GM21576 (cell line): ENCODE measurements around the gene TAL1.
"Not testable (repeated sequence)": the region's sequence is repeated elsewhere in the genome, so short reads cannot be mapped to it uniquely, and the experiment has no call there.

Source experiments
- ATAC-seq: cut with Tn5 transposase; IDR thresholded peaks from one replicate; pipeline ENCODE4 v1.9.1; 2021; ENCODE audit warnings: mild to moderate bottlenecking, moderate library complexity; ENCODE audit not compliant: unreplicated experiment

The TAL1 gene

GRCh38 chr1:47213230-47213963 is 18.6 kb downstream of the TAL1 start:
- no peak for ATAC-seq

- ATAC-seq, result no peak
Observed at GRCh38 chr1:47212636-47213229, 19.3 kb downstream of the TAL1 start.

GRCh38 chr1:47211796-47212269 is 20.2 kb downstream of the TAL1 start:
- ATAC-seq, result no peak

GRCh38 chr1:47210666-47211065 is 21.4 kb downstream of the TAL1 start:
- ATAC-seq, result no peak

- ATAC-seq, result no peak
Observed at GRCh38 chr1:47209725-47210325, 22.2 kb downstream of the TAL1 start.

- no peak for ATAC-seq
Observed at GRCh38 chr1:47209091-47209490, 22.9 kb downstream of the TAL1 start.

- no peak for ATAC-seq
Observed at GRCh38 chr1:47208374-47208850, 23.6 kb downstream of the TAL1 start.

- ATAC-seq, result no peak
Observed at GRCh38 chr1:47207803-47208373, 24.1 kb downstream of the TAL1 start.

- ATAC-seq, result no peak
Observed at GRCh38 chr1:47205918-47206317, 26.1 kb downstream of the TAL1 start.

- ATAC-seq, result not testable (repeated sequence)
Observed at GRCh38 chr1:47203504-47203903, 28.5 kb downstream of the TAL1 start.

- no peak for ATAC-seq
Observed at GRCh38 chr1:47201179-47201578, 30.8 kb downstream of the TAL1 start.

GRCh38 chr1:47198214-47198613 is 33.8 kb downstream of the TAL1 start:
- ATAC-seq, result no peak

- ATAC-seq, result no peak
Observed at GRCh38 chr1:47196622-47197021, 35.4 kb downstream of the TAL1 start.

- not testable (repeated sequence) for ATAC-seq
Observed at GRCh38 chr1:47195981-47196380, 36.0 kb downstream of the TAL1 start.

GRCh38 chr1:47194311-47194710 is 37.7 kb downstream of the TAL1 start:
- ATAC-seq, result no peak

GRCh38 chr1:47193496-47193895 is 38.5 kb downstream of the TAL1 start:
- not testable (repeated sequence) for ATAC-seq

GRCh38 chr1:47192458-47193384 is 39.3 kb downstream of the TAL1 start:
- ATAC-seq, result peak; percentile 55

- no peak for ATAC-seq
Observed at GRCh38 chr1:47191940-47192457, 40.0 kb downstream of the TAL1 start.

- ATAC-seq, result no peak
Observed at GRCh38 chr1:47190857-47191256, 41.2 kb downstream of the TAL1 start.

GRCh38 chr1:47190509-47190855 is 41.5 kb downstream of the TAL1 start:
- no peak for ATAC-seq
